Right renal pelvis (tissue), 4 donors: Measurements from ENCODE around the gene TENM4. TPM values are rescaled to one million over a fixed set of nuclear protein-coding genes. Genes with fewer than 3 reads are reported as not detected.

ENCODE experiments used
- DNase-seq, 4 donors: peaks; one replicate each; pipeline ENCODE4 v3.0.0-alpha.2; 2013; ENCODE audit warnings: low read depth in 4 of 4, low spot score in 3 of 4, missing footprints in 1 of 4
- polyA plus RNA-seq, 4 donors: library from polyadenylated mRNA; unstranded; fragments of 120-200 nt; gene quantifications; one replicate each; pipeline ENCODE4 v1.2.1, GENCODE V29; 2013; ENCODE audit not compliant: insufficient read length in 4 of 4

The TENM4 gene
- polyA plus RNA-seq, 4 donors, result 19.9 to 26.6 (median 22.0) TPM

DNA sequence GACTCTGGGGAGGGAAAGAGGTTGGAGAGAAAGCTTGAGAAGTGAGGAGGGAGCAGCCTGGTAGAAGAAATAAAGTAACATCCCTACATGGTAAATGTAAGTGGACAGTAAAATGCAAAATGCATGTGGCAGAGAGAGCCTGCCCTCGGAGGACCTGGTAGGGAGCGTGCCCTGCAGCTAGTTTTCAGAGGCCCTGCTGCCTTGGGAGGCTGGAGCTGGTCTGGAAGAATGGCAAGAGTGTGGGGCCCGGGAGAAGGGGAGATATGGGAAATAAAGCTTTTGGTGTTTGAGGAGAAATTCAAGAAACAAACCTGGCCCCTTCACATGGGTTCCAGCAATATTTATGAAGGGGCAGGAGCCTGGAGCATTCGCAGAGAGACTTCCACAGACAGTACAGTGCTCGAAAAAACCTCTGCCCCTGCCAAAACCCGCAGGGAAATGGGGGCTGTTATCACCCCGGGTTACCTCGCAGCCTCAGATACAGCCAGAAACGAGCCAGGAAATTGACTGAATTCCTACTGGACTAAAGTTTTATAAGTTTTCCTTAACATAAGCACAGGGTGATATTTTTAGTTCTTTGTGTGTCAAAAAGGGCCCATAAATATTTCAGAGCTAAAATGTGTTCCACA is 363.0 kb downstream of the TENM4 start:
- DNase-seq, result no peak

DNA sequence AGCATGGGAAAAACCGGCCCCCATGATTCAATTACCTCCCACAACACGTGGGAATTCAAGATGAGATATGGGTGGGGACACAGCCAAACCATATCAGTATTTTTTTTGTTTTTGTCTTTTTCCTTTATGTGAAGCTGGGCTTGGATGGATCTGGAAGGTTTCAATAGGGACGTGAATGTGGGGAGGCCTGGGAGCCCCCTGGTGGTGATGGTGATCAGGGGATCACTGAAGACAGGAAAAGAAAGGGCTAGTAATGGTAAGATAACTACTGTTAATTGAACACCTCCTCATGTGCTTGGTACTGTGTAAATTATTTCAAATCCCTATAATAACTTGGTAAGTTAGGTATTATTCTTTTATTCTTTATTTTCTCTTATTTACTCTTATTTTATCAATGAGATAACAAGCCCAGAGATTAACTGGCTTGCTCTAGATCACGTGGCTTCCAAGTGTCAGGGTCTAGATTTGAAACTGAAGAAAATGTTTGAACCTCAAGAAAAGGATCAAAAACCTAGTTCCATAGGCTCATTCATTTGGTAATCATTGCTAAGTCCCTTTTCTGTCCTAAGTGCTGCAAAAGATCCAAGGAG is 364.2 kb downstream of the TENM4 start:
- DNase-seq, result no peak

DNA sequence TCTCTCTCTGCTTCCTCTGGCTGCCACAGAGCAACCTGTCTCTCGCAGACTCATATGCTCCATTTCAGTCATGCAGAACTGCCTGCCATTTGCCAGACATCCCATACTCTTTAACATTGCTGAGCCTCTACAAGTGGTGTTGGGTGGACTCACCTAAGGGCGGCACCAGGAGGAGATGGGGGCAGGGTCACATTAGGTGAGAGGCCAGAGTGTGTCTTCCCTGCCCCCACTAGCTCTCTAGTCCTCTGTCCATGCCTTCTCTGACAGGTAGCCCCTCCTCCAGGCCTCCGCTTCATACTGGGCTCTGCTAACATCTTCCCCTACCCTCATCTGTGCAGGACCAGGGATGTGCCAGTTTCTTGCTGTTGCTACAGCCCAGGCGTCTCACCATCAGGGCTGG is 366.3 kb downstream of the TENM4 start:
- no peak for DNase-seq

DNA sequence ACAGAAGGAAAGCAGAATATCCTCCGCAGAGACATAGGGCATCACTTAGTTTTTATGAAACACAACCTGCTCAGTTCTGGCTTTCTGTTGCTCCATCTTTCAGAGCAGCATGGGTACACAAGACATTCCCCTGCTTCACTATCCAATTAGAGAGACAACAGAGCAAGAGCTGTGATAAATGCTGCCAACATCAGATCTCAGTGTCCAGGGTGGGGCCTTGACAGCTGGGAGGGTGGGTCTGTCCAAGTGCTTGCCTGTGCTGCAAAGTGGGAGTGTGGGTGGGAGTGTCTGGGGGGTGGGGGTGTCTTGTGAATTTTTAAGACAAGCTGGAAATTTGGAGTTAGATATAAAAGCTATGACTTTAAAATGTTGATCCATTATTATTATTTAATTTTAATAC is 369.6 kb downstream of the TENM4 start:
- DNase-seq, result no peak

DNA sequence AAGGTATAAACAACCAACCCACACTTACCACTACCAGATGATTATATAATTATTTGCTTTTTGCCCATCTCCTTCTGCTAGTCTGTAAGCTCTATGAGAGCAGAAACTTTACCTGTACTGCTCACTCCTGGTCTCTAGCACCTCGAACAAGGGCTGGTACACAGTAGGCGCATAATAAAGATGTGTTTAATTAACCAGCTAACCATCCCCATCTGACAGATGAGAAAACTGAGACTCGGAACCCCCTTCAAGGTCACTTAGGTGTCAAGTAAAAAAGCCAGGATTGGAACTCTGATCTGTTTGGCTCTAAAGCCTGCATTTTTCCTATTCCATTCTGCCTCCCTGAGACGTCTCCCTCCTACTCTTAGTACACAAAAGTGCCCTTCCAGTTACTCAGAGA is 370.3 kb downstream of the TENM4 start:
- no peak for DNase-seq

DNA sequence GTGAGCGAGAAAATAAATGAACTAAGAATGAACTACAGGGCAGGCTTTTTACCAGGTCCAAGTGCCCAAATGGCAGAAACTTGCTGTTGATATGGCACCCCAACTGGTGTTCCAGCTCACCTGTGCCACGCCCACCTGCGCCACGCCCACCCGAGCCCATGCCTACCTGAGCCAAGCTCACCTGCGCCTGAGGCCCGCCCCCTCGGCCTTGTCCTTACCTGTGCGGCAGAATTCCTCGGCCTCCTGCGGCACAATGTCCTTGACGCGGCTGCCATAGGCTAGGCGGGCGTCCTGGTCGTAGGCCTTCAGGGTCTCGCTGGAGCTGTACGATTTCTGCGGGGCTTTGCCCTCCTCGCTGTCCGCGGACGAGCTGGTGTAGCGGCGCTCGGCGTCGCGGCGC is 371.3 kb downstream of the TENM4 start:
- DNase-seq, result no peak

DNA sequence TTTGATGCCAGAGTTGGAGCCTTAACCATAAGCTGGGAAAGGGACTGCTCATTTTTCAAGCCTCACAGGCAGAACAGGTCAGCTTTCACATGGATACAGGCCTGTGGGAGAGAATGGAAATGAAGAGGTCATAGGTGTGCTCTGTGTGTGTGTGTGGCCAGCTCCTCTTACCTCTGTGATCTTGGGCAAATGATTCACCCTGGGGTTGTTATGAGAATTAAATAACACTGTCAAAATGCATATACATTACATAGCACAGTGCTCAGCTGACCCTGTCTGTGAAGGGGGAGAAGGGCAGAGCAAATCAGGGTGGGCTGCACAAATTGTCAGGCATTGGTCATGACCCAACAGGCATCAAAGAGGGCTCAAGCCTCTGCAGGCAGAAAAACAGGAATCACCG is 372.5 kb downstream of the TENM4 start:
- DNase-seq, result no peak

DNA sequence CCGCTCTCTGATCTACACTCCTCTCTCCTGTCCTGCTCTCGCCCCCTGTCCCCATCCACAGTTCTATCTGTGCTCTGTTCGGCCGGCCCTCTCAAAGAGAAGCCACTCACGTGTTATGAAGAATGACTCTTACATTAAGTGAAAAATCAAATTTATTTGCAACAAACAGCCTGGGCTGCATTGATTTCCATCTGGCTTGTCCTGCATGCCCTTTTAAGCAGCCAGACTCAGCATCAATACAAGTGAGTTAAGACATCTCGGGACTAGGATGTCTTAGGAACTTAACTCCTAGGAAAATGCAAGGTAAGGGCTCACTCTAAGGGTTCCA is 373.5 kb downstream of the TENM4 start:
- no peak for DNase-seq

DNA sequence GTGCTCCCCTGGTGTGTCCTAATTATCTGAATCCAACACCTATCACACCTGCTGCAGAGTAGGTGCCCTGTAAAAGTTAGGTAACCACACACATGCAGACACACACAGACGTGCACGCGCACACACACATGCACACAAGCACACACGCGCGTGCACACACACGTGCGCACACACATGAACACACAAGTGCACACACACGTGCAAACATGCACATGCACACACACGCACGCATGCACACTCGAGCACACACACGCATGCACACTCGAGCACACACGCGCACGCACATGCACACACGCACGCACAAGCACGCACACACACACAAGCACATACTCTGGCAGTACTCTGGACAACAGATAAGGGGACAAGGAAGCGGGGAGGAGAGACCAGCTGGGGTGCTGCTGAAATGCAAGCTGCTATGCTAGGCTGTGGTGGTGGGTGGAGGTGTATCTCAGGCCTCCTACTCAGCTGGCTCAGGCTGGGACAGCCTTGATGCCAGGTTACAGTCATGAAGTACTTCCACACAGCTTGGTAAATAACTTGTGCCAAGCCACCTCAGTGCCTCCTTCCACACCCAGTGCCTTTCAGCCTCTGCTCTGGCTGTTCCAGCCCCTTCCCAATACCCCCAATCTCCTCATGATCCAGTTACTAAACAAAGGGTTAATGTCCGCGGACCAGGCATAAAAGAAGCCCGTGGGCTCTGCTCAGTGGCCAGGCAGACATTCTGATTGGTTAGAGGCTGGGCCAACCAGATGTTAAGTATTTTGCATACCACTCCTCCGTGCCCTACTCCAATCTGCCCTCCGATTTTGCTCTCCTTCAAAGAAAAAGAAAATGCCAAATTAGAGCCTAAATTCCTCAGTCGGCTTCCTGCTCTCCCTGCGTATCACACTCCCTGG is 374.1 kb downstream of the TENM4 start:
- DNase-seq, result no peak

DNA sequence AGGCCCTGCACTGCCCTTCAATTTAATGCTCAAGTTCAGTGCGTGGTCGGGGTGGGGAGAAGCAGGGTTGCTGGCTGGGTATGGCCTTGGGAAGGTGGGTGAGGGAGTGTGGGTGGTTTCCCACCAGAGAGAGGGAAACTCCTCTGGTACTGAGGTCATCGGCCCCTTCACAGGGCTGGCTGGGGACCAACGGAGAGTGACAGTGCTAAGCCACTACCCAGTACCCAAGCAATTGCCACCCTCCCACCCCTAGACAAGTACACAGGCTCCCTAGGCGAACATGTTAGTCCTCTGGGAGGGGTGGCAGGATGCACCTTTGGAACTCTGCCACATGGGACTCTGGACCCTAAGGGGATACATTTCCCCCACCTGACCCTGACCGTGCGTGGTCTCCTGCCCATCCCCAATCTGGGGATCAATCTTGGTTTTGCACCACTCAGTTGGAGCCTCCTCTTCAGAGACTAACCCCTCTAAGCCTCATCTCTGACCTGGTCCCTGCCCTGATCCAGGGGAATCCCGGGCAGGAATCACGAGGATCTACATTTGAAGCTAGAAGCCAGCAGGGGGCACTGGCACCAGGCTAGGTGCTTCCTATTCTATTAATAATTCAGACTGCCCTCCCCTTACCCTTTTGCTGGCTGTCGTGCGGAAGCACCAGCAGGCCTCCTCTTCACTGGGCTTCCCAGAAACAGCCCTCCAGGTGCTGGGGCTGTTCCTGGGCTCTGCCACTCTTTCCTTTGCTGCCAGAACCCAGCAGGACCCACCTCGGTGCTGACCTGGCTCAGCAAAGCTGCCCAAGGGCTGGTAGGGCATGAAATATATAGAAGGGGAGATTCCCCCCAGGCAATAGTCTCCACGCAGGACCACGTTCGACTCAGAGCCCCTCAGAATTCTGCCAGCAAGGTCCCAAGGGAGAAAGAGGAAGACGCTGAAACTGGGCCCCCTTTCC is 377.7 kb downstream of the TENM4 start:
- no peak for DNase-seq

DNA sequence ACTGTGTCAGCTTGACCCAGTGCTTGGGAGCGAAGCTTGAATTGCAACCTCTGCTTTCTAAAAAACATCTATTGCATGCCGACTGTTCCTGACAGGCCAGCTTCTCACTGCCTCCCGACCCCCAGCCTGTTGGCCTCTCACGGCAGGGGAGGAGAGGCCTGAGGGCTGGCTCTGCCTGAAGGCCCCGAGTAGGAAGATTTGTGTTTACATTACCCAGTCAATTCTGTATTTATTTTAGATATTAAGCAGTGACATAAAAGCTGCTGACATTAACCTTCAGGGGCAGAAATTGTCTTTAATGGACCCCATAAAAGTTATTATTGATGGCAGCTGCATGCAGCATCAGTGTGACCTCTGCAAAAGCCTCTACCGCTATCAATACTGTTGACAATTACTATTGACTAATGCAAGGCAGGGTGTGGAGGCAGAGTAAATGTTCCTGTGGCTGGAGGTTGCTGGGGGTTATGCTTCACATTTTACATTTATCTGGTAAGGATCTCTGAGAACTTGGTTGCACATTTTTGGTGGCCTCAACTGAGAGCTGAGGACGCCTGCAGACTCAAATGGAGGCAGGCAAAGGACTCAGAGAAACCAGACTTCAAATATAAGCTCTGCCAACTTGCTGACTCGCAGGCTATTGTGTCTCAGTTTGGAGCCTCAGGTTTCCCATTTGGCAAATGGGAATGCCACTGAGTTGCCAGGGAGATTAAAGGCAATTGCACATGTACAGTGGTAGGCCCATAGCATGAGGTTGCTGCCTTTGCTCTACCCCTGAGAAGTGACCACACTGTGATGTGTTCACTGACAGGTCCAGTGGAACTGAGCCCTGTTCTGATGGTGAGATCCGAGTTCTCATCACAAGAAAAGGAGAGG is 380.5 kb downstream of the TENM4 start:
- no peak for DNase-seq

DNA sequence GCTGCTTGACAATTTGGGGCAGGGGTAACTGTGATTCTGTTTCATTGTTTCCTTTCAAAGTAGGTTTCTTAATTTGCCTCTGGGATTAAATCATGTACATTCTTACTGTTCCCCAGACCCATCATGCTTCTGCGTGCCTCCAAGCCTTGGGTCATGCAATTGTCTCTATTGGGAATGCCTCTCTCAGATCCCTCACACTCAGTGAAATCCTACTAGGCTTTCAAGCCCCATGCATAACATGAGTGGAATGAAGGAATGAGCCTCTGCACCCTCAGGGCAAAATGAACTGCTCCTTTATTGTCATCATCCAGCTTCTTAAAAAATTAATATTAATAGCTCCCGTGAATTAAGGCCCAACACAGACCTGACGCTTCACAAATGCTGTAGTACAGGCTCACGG is 381.7 kb downstream of the TENM4 start:
- DNase-seq, result no peak

DNA sequence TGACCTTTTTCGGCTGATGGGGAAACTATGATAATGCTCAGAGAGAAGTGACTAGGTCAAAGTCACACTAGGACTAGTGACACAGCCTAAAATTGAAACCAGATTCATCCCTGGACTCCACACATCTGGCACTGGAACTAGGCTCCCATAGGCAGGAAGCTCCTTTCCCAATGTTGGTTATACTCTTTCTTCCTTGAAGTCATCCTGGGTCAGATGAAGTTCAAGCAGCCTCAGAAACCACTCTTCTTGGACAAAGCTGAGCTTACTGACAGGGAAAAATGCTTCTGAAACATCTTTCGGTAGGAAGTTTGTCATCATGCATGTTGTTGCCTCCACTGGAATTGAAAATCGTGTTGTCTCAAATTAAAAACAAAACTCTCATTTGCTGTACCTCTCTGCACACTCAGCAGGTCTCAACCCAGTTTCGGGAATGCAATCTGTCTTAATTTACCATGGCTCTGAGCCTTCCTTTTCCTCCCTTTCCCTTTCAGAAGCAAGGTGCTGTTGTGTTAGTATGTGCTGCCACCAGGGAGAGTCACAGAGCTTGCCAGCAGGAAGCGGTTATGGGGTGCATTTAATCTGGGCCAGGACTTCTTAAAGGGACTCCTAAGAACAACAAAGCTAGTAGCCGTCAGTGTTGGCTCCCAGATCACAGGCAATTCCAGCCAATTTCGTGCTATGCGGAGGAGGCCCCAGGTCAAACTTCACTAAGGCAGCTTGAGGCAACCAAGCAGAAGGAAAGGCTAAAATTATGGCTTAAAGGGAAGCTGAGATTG is 384.8 kb downstream of the TENM4 start:
- DNase-seq, result no peak

DNA sequence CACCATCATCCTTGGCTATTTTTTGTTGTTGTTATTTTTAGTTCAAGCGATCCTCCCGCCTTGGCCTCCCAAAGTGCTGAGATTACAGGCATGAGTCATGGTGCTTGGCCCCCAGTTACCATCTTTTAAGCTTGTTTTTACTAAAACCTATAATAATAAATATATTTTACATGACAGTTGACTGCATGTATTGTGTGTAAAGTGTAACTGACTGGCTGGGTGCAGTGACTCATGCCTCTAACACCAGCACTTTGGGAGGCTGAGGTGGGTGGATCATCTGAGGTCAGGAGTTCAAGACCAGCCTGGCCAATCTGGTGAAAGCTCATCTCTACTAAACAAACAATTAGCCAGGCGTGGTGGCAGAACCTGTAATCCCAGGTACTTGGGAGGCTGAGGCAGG is 386.2 kb downstream of the TENM4 start:
- no peak for DNase-seq

DNA sequence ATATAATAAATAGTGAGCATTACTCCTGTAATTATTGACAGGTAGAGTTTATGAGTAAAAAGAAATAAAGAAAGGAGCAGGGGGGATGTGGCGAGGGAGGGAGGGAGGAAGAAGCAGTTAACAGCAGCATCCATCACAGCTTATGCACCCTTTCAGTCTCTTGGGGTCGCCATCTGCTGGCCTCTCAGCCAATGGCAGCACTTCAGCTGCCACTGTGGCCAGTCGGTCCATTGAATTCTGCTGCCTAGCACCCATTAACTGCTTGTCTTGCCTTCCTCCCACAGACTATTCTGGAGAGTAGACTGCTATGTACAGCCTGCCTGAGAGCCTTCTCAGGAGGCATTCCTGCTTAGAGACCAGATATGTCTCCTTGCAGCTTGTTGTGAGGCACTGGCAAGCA is 388.3 kb downstream of the TENM4 start:
- DNase-seq, result no peak

DNA sequence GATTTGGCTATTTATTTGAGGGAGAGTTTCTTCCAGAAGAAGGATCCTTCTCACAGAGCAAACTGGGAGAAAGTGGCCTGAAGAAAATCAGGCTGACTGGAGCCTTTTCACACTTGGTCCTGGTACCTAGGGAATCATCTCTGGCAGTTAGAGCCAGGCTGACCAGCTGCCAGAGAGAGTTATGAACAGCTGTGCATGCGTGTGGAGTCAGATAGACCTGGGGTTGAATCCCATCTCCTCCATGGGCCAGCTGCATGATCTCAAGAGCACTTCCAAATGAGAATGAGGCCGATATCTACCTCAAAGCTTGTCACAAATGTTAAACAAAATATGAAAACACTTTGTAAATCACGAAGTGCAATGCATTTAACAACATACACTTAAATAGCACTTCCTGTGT is 390.0 kb downstream of the TENM4 start:
- DNase-seq, result no peak

DNA sequence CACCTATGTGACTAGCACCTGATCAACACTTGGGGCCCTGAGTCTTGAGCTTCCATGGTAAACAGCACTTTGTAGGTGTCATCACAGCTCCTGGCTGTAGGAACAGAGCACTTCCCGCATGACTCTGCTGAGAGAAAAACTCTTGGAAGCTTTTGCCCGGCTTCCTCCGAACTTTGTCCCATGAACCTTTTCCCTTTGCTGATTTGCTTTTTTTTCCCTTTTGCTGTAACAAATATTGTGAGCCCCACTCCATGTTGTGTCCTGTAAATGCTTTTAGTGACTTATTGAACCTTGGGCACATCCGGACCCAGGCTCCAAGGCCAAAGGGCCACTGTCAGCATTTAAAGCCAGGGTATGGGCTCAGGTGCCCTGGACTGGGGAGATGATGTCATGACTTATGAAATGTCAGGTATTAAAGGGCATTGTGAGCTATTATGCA is 391.1 kb downstream of the TENM4 start:
- DNase-seq, result no peak

DNA sequence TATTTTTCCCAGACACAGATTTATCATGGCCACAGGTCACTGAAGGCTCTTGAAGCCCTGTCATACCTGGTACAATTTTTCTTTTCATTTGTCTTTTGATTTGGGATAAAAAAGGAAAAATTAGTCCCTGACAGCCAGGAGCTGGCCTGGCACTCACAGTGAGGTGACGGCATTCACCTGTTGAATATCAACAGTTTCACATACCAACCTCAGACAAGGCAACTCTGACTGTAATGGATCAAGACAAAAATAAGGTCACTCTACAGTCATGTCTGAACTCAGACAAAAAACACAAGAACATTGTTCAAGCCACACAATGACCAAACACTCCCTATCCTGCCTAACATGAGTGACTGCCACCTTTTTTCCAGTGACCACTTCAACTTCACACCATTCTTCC is 392.9 kb downstream of the TENM4 start:
- DNase-seq, result no peak

DNA sequence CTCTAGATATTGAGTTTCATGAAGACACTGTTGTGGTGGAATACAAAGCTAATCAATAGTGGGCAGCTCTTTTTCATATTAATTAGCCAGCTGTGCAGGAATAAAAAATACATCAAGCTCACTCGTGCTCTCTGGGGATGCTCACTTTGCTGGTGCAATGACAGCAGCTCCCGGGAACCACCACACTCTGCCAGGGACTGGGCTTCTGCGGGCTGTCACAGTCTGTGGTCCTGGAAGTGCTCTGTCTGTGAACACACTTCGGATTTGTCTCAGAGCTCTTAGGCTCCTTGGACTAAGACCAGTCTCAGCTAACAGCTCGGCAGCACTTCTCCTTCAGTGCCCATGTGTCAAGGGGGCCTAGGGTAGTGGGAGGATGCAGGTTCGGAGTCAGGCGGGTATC is 393.5 kb downstream of the TENM4 start:
- no peak for DNase-seq
